NOMO-1 treated with dmso at 0.1 percent for 144 hours (cell line): ENCODE results near the gene CCDC157.
"Not testable (repeated sequence)": the region's sequence is repeated elsewhere in the genome, so short reads cannot be mapped to it uniquely, and the experiment has no call there.

Experiments
- DNase-seq: peaks from one replicate; lab custom pipeline; 2025; ENCODE audit not compliant: unreplicated experiment; lab: John Stamatoyannopoulos, UW

Gene CCDC157

GRCh38 chr22:30386960-30387827, 30.4 kb downstream of the CCDC157 start, which contains the start of gene RNF215:
TSS of gene RNF215 (minus strand) at chr22:30387411. CDS start at chr22:30387313, 98 bp downstream.
- peak; percentile 68 for DNase-seq

- DNase-seq: peak; percentile 28
Measured at GRCh38 chr22:30390974-30391691, 34.3 kb downstream of the CCDC157 start.

GRCh38 chr22:30392661-30393321, 36.0 kb downstream of the CCDC157 start:
- no peak for DNase-seq

- DNase-seq: no peak
Measured at GRCh38 chr22:30393322-30393680, 36.5 kb downstream of the CCDC157 start.

- DNase-seq: no peak
Measured at GRCh38 chr22:30393885-30394284, 37.1 kb downstream of the CCDC157 start.

GRCh38 chr22:30396871-30397655, 40.3 kb downstream of the CCDC157 start, which contains the start of gene SEC14L2:
TSS of gene SEC14L2 (plus strand) at chr22:30397018. CDS start at chr22:30397117, 99 bp downstream.
- DNase-seq: no peak

- DNase-seq: no peak
Measured at GRCh38 chr22:30397656-30398635, 41.1 kb downstream of the CCDC157 start.

- no peak for DNase-seq
Measured at GRCh38 chr22:30398685-30399680, 42.2 kb downstream of the CCDC157 start.

- DNase-seq: no peak
Measured at GRCh38 chr22:30399718-30400117, 42.9 kb downstream of the CCDC157 start.

- DNase-seq: no peak
Measured at GRCh38 chr22:30400159-30400558, 43.4 kb downstream of the CCDC157 start.

- not testable (repeated sequence) for DNase-seq
Measured at GRCh38 chr22:30401024-30401423, 44.2 kb downstream of the CCDC157 start.

- no peak for DNase-seq
Measured at GRCh38 chr22:30402028-30402765, 45.4 kb downstream of the CCDC157 start.

GRCh38 chr22:30402766-30403104, 45.9 kb downstream of the CCDC157 start:
- not testable (repeated sequence) for DNase-seq

GRCh38 chr22:30404307-30404706, 47.5 kb downstream of the CCDC157 start:
- no peak for DNase-seq

GRCh38 chr22:30405731-30406130, 48.9 kb downstream of the CCDC157 start:
- no peak for DNase-seq

GRCh38 chr22:30406400-30406799, 49.6 kb downstream of the CCDC157 start:
- DNase-seq: no peak

- no peak for DNase-seq
Measured at GRCh38 chr22:30408388-30409102, 51.7 kb downstream of the CCDC157 start.
